Lung (tissue), 12 donors: ENCODE results near the gene AIF1L. TPM values are rescaled to one million over a fixed set of nuclear protein-coding genes. Genes with fewer than 3 reads are reported as not detected.

Experiments used
- ATAC-seq: fragments of 200-7000 bp; cut with Tn5 transposase; one replicate; pipeline ENCODE4 v1.9.1; 2020; ENCODE audit warnings: moderate number of reproducible peaks; ENCODE audit not compliant: insufficient read depth, low FRiP score
- DNase-seq, 3 donors: peaks; one replicate each; pipeline ENCODE4 v3.0.0-alpha.2; 2013 to 2017
- H3K27ac ChIP-seq, 2 donors: one replicate each; pipeline ENCODE4 v1.5.1; 2013; ENCODE audit warnings: mild to moderate bottlenecking in 2 of 2, moderate library complexity in 2 of 2, control low read depth in 1 of 2, inconsistent platforms in 1 of 2, low read depth in 1 of 2, low read length in 1 of 2
- H3K27me3 ChIP-seq, 3 donors: one replicate each; pipeline ENCODE4 v1.5.1; 2013; ENCODE audit warnings: low read length in 2 of 3; ENCODE audit not compliant: control insufficient read depth in 3 of 3, insufficient read depth in 3 of 3
- H3K36me3 ChIP-seq, 4 donors: one replicate each; pipeline ENCODE4 v1.5.1; 2013; ENCODE audit warnings: low read length in 4 of 4, mild to moderate bottlenecking in 1 of 4, moderate library complexity in 1 of 4; ENCODE audit not compliant: control insufficient read depth in 4 of 4, insufficient read depth in 4 of 4
- H3K4me1 ChIP-seq, 5 donors: one replicate each; pipeline ENCODE4 v1.5.1; 2013; ENCODE audit warnings: low read length in 5 of 5, mild to moderate bottlenecking in 2 of 5, moderate library complexity in 1 of 5; ENCODE audit not compliant: control insufficient read depth in 5 of 5, insufficient read depth in 5 of 5
- H3K4me3 ChIP-seq: one replicate; pipeline ENCODE4 v1.5.1; 2013; ENCODE audit warnings: mild to moderate bottlenecking, control low read depth, moderate library complexity
- H3K9ac ChIP-seq, 2 donors: one replicate each; pipeline ENCODE4 v1.5.1; 2013; ENCODE audit warnings: low read length in 2 of 2, control low read depth in 1 of 2; ENCODE audit not compliant: insufficient read depth in 1 of 2
- H3K9me3 ChIP-seq, 4 donors: one replicate each; pipeline ENCODE4 v1.5.1; 2013; ENCODE audit warnings: low read length in 3 of 4, mild to moderate bottlenecking in 1 of 4, moderate library complexity in 1 of 4; ENCODE audit not compliant: control insufficient read depth in 4 of 4, insufficient read depth in 3 of 4
- CTCF ChIP-seq: IDR thresholded peaks from 2 replicates; pipeline ENCODE4 v1.5.1; 2012; ENCODE audit warnings: mild to moderate bottlenecking; ENCODE audit errors: control extremely low read depth, extremely low read depth
- WGBS, 2 donors: extraction: QIAGEN DNeasy Blood & Tissue Kit; methylation state at CpG; one replicate each; pipeline ENCODE4 v1.1.7; 2013; 5-methylcytosine and 5-hydroxymethylcytosine counted together
- polyA plus RNA-seq, 2 donors: library from polyadenylated mRNA; stranded (reverse); fragments of 200-250 nt; gene quantifications; one replicate each; pipeline ENCODE4 v1.2.1, GENCODE V29; 2013
- total RNA-seq, 2 donors: library from RNA; depleted of rRNA in 1 of 2; stranded (reverse); fragments of >200 nt in 1 of 2; gene quantifications; one replicate each; pipeline ENCODE4 v1.2.1, GENCODE V29; 2014 to 2021
- donor health status: control.
- donor health status: control.
- donor health status: Bipolar disorder and iron deficiency.
- donor health status: healthy.
- donor health status: DM: yes; HTN: yes; CAD: no.

Gene AIF1L
- total and polyA plus RNA-seq, 4 donors: 3.2 to 16.5 (median 6.9) TPM

- ATAC-seq: no peak
- peaks cover 12 to 52% (median 36%) of the 10 kb centered on the region in 4 donors for H3K36me3 ChIP-seq
- TF ChIP-seq CTCF: no peak
These were observed 47.9 kb downstream of the AIF1L start for GRCh38 chr9:131144201-131144600.

GRCh38 chr9:131145245-131145644, 48.9 kb downstream of the AIF1L start:
- WGBS, 2 donors: 81 to 92% methylated on average over 2 of the region's 2 CpGs
- Histone ChIP-seq H3K27me3 (no peaks in the 10 kb centered on the region), H3K4me3 (no peak overlapping the region), H3K27ac (no peak overlapping the region), H3K9ac (no peak overlapping the region), H3K9me3 (no peaks in the 10 kb centered on the region), H3K36me3 (peaks cover 8 to 52% (median 29%) of the 10 kb centered on the region in 4 donors), H3K4me1 (no peaks in the 10 kb centered on the region)
- no peak for DNase-seq
- no peak for TF ChIP-seq CTCF
- no peak for ATAC-seq

More at GRCh38 chr9:131144201-131144600, 47.9 kb downstream of the AIF1L start:
- Histone ChIP-seq H3K27ac (no peak overlapping the region), H3K27me3 (no peaks in the 10 kb centered on the region), H3K9ac (no peak overlapping the region), H3K4me3 (no peak overlapping the region), H3K9me3 (no peaks in the 10 kb centered on the region), H3K4me1 (no peaks in the 10 kb centered on the region)
- WGBS, 2 donors: 87 to 88% methylated on average over 3 of the region's 3 CpGs
- DNase-seq: no peak

- no peak for DNase-seq
- no peaks in the 10 kb centered on the region for H3K27me3 ChIP-seq
- H3K9me3 ChIP-seq: no peaks in the 10 kb centered on the region
- no peak for TF ChIP-seq CTCF
- H3K36me3 ChIP-seq: peaks cover 8 to 55% (median 31%) of the 10 kb centered on the region in 4 donors
- no peak overlapping the region for H3K4me3 ChIP-seq
- WGBS, 2 donors: 90 to 91% methylated on average over 4 of the region's 4 CpGs
- no peak overlapping the region for H3K27ac ChIP-seq
- no peak for ATAC-seq
- H3K4me1 ChIP-seq: no peaks in the 10 kb centered on the region
- H3K9ac ChIP-seq: no peak overlapping the region
These were observed 49.9 kb downstream of the AIF1L start for GRCh38 chr9:131146186-131146585.

- Histone ChIP-seq H3K4me1 (no peaks in the 10 kb centered on the region), H3K9ac (no peak overlapping the region), H3K9me3 (no peaks in the 10 kb centered on the region), H3K36me3 (peaks cover 6 to 56% (median 35%) of the 10 kb centered on the region in 4 donors), H3K4me3 (no peak overlapping the region), H3K27ac (no peak overlapping the region), H3K27me3 (no peaks in the 10 kb centered on the region)
- WGBS, 2 donors: 91 to 99% methylated on average over 3 of the region's 3 CpGs
- no peak for DNase-seq
- no peak for ATAC-seq
- TF ChIP-seq CTCF: no peak
These were observed 51.9 kb downstream of the AIF1L start for GRCh38 chr9:131148276-131148675.
